ENCODE measurements around the gene RALGDS. TPM values are rescaled to one million over a fixed set of nuclear protein-coding genes. Genes with fewer than 3 reads are reported as not detected.

RALGDS gene
- total RNA-seq, 1 experiment from 2014 or later: 22.9 TPM

DNA sequence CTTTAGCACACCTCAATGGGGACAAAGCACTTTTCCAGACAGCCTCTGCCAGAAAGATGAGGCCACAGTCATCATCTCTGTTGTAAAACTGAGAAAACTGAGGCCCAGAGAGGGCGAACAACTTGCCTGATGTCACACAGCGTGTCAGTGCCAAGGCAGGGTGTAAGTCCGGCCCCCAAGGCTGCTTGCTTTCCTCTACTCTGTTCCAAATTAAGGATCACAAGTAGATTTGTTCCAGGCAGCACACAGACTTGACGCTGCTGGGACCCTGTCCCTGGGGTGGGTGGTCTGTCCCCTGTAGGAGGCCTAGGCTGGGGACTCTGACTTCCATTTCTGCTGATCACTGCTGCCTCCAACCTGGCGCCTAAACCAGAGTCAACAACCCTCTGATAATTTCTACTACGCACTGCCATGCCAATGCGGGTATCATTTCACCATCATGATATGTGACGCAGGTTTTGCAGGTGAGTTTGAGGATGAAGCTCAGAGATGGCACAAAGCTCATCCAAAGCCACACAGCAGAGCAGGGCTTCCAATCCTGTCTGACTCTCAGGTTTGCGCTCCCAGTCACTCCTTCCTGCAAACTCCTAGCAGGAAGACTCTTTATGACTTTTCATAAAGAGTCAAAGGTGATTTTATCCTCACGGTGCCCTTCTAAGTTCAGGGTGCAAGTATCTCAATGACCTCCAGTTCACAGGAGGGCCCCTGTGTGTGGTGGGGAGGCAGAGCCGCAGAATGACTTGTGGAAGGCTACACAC is 13.5 kb upstream of the RALGDS start:
- Mint-ChIP-seq H3K27ac (no peak overlapping the region), H3K9me3 (no peaks in the 10 kb centered on the region), H3K4me1 (peaks cover 7% of the 10 kb centered on the region; the same call in 1 of the 2 replicates), H3K36me3 (no peaks in the 10 kb centered on the region), H3K4me3 (no peak overlapping the region), H3K27me3 (ENCODE audit: low read depth) (no peaks in the 10 kb centered on the region; the same call in 1 of the 2 replicates)
- TF ChIP-seq ESRRA (CRISPR knock-in tag; IDR thresholded peaks at IDR 0.05; ENCODE audit: borderline replicate concordance) (no peak), FOXJ3 (CRISPR knock-in tag; IDR thresholded peaks at IDR 0.05; ENCODE audit: borderline replicate concordance) (no peak), FOXK1 (CRISPR knock-in tag; IDR thresholded peaks at IDR 0.05) (no peak)
- TF ChIP-seq, protein P1, sequence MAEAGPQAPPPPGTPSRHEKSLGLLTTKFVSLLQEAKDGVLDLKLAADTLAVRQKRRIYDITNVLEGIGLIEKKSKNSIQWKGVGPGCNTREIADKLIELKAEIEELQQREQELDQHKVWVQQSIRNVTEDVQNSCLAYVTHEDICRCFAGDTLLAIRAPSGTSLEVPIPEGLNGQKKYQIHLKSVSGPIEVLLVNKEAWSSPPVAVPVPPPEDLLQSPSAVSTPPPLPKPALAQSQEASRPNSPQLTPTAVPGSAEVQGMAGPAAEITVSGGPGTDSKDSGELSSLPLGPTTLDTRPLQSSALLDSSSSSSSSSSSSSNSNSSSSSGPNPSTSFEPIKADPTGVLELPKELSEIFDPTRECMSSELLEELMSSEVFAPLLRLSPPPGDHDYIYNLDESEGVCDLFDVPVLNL (CRISPR knock-in tag; IDR thresholded peaks at IDR 0.05; ENCODE audit: borderline replicate concordance, low read depth): no peak
- TF ChIP-seq, protein P2, sequence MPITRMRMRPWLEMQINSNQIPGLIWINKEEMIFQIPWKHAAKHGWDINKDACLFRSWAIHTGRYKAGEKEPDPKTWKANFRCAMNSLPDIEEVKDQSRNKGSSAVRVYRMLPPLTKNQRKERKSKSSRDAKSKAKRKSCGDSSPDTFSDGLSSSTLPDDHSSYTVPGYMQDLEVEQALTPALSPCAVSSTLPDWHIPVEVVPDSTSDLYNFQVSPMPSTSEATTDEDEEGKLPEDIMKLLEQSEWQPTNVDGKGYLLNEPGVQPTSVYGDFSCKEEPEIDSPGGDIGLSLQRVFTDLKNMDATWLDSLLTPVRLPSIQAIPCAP (CRISPR knock-in tag; IDR thresholded peaks at IDR 0.05): no peak
- ATAC-seq: no peak
- CTCF ChIA-PET: interaction anchor here (0.9 to 2.5 kb wide), 9 partner anchors 9 to 207 kb away, joined by 3 to 57 read pairs (median 6); partner anchors contain the start of gene GTF3C5
- POLR2A ChIA-PET: no interaction called here
- DNase-seq (ENCODE audit: low spot score): no peak

DNA sequence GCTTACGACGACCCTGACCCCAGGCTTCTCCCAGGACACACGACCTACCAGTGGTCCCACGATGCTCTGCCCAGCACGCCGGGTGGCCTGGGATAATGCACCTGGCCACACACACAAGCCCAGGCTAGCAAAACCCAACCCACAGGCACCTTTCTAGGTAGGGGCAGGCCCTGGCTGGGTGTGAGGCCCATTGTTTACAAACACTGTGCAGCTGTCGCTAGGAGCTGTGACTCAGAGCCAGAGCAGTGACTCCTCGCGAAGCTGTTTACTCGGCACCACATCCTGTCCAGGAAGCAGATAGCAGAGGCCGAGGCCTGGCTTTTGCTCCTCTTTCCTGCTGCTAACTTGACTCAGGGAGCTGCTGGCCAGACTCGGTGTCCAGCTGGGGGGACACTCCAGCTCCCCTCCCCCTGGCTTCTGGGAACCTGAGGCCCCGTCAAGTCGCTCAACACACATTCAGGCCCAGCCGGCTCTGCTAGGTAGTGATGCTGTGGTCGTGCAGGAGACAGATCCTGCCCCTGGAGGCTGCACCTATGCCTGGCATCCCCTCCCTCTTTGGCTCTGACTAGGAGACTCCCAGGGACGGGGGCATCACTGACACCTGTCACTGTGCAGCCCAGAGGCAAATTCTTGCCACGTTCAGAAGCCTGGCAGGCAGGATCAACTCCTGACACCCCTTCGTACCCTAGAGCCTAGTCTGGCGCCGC is 12.8 kb upstream of the RALGDS start:
- ATAC-seq (peak; percentile 54), DNase-seq (ENCODE audit: low spot score) (peak; percentile 37)
- ChIA-PET POLR2A (interaction anchor here (1.1 kb wide), 1 partner anchor 14 kb away, joined by 3 read pairs; no protein-coding TSS in a partner anchor), CTCF (interaction anchor here (0.6 to 2.5 kb wide), 12 partner anchors 10 to 208 kb away, joined by 3 to 57 read pairs (median 4); partner anchors contain the start of gene GTF3C5)
- H3K4me3 Mint-ChIP-seq: no peak overlapping the region
- H3K27ac Mint-ChIP-seq: peak overlapping the region; percentile 78
- no peaks in the 10 kb centered on the region for H3K9me3 Mint-ChIP-seq
- H3K4me1 Mint-ChIP-seq: peaks cover 7% of the 10 kb centered on the region; the same call in 1 of the 2 replicates
- H3K27me3 Mint-ChIP-seq (ENCODE audit: low read depth): no peaks in the 10 kb centered on the region; the same call in 1 of the 2 replicates
- TF ChIP-seq NFYB (CRISPR knock-in tag; conservative IDR thresholded peaks at IDR 0.05; ENCODE audit: low read depth) (no peak), CBFB (CRISPR knock-in tag; IDR thresholded peaks at IDR 0.05; ENCODE audit: low read depth) (no peak), NR3C1 (CRISPR knock-in tag; conservative IDR thresholded peaks at IDR 0.05; ENCODE audit: low read depth) (no peak), GABPB1 (CRISPR knock-in tag; IDR thresholded peaks at IDR 0.05) (peak; percentile 33; the same call in 1 of the 2 replicates)
- TF ChIP-seq, protein P3, sequence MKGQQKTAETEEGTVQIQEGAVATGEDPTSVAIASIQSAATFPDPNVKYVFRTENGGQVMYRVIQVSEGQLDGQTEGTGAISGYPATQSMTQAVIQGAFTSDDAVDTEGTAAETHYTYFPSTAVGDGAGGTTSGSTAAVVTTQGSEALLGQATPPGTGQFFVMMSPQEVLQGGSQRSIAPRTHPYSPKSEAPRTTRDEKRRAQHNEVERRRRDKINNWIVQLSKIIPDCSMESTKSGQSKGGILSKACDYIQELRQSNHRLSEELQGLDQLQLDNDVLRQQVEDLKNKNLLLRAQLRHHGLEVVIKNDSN (CRISPR knock-in tag; IDR thresholded peaks at IDR 0.05): no peak
- H3K36me3 Mint-ChIP-seq: no peaks in the 10 kb centered on the region

DNA sequence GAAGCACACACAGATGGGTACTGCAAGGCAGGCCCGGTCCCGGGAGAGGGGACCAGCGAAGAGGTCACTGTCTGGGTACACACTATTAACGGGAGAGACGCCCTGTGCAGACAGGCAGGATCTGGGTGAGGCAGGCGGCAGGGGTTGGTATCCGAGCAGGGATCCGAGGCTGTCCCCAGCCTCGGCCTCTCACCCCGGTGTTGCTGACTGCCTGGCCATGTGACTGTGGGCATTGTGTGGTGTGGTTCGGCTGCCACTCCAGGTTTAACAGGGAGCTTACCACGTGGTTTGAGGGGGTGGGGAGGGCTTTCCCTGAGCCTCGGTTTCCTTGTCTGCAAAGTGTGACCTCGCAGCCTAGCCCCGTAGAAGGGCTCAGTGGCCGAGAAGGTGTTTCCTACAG is 11.1 kb upstream of the RALGDS start:
- CTCF ChIA-PET: interaction anchor here (1.5 to 2.5 kb wide), 2 partner anchors 12 to 29 kb away, joined by 5 to 57 read pairs; no protein-coding TSS in a partner anchor
- Mint-ChIP-seq H3K9me3 (no peaks in the 10 kb centered on the region), H3K27me3 (ENCODE audit: low read depth) (no peaks in the 10 kb centered on the region; the same call in 1 of the 2 replicates), H3K27ac (no peak overlapping the region), H3K4me3 (no peak overlapping the region), H3K4me1 (peaks cover 7% of the 10 kb centered on the region; the same call in 1 of the 2 replicates), H3K36me3 (no peaks in the 10 kb centered on the region)
- TF ChIP-seq, protein P4, sequence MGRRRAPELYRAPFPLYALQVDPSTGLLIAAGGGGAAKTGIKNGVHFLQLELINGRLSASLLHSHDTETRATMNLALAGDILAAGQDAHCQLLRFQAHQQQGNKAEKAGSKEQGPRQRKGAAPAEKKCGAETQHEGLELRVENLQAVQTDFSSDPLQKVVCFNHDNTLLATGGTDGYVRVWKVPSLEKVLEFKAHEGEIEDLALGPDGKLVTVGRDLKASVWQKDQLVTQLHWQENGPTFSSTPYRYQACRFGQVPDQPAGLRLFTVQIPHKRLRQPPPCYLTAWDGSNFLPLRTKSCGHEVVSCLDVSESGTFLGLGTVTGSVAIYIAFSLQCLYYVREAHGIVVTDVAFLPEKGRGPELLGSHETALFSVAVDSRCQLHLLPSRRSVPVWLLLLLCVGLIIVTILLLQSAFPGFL (CRISPR knock-in tag; IDR thresholded peaks at IDR 0.05; ENCODE audit: borderline replicate concordance): no peak
- no peak for TF ChIP-seq MYBL2 (CRISPR knock-in tag; IDR thresholded peaks at IDR 0.05)
- POLR2A ChIA-PET: no interaction called here
- DNase-seq (ENCODE audit: low spot score): no peak
- no peak for ATAC-seq

Data from WTC11 (cell line).